Measurements from ENCODE around the gene GMPS. TPM values are rescaled to one million over a fixed set of nuclear protein-coding genes. Genes with fewer than 3 reads are reported as not detected.
A peak's percentile ranks its signal among the peaks of the same experiment; 100 is the strongest.

The GMPS gene
- total RNA-seq, 4 donors from 2014 or later: 20.7 to 37.0 (median 25.5) TPM

DNA sequence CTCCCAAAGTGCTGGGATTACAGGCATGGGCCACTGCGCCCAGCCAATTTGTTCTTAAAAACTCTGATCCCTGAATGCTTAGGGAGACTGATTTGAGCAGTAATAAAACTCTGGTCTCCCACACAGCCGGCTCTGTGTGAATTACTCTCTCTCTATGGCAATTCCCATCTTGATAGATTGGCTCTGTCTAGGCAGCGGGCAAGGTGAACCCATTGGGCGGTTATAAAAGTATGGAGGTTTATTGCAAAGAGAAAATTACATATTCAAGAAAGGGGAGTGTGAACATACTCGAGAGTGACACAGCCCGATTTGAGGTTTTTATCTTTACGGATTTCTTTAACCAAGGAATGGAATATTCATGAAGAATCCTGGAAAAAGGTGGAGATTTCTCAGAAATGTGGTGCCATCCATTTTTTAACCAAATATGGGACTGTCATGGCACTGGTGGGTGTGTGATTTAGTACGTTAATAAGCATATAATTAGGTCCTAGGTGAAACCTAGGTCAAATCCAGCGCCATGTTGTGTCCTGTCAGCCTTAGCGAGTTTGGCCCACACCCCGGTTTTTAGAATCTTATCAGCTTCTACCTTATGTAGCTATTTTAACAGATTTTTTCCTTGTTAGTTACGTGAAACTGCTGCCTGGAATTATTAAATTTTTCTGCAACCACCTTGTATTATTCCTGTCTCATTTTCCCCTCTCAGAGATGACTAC is 7.2 kb upstream of the GMPS start:
- no peak for TF ChIP-seq CTCF (IDR thresholded peaks at IDR 0.05)
- no peak for ATAC-seq (ENCODE audit: low FRiP score)
- DNase-seq (ENCODE audit: low spot score): no peak

GRCh38 chr3:155869691-155870090 is 759 bp upstream of the GMPS start:
- no peak for TF ChIP-seq CTCF (IDR thresholded peaks at IDR 0.05)
- ATAC-seq (ENCODE audit: low FRiP score) (no peak), DNase-seq (ENCODE audit: low spot score) (no peak)

DNA sequence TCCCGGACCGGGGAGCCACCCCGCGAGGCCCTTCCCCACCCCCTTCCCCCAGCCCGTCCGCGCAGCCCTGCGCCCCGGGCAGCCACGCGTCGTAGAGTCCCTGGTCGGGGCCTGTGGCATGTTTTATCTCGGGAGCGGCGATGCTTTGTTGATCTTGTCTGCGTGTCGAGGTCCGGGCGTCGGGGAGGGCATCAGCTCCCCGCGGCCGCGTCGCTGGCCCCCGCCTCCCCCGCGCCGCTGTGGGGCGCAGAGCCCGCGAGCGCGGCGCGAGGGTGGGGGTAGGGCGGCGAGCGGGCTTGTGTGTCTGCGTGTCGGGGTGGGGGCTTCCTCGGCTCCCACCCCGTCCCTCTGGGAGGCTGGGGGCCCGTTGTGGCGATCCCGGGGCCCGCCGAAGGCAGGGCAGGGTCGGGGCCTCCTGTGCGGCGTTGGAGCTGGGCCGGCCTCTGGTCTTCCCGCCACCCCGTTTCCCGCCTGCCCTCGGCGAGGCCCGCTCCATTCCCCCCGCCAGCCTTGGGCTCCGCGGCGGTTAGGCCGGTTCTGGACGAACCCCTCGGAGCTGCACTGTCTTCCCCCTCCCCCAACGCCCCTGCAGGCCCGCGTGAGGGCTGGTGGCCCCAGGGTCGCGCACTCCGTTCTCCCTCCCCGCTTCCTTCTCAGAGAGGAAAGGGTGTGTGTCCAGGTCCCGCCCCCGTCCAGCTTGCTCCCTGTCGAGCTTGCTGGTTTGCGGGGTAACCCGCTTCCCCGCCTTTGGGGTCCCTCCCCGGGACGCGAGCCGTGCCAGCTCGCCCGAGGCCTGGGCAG is 695 bp downstream of the GMPS start:
- peak; percentile 51 for ATAC-seq (ENCODE audit: low FRiP score)
- TF ChIP-seq CTCF (IDR thresholded peaks at IDR 0.05): no peak
- DNase-seq (ENCODE audit: low spot score): peak; percentile 34

DNA sequence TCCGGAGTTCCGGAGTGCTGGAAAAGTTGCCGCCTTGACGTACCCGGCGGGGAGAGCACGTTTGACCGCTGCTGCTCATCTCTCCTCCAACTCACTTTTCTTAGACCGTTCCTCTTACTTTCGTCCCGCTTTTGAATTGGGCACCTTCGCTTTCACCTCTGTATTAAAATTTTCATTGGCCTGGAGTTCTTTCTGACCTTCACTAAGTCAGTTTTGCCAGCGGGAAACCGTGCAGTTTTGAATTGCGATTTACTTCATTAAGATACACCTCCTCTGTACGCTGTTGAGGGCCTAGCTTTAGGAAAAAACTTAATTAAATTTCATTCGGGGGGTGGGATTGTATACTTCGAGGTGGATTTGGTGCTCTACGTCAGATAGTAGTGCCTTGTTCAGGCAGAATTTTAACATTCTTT is 1.3 kb downstream of the GMPS start:
- no peak for ATAC-seq (ENCODE audit: low FRiP score)
- no peak for TF ChIP-seq CTCF (IDR thresholded peaks at IDR 0.05)
- no peak for DNase-seq (ENCODE audit: low spot score)

GRCh38 chr3:155872904-155873646 is 2.6 kb downstream of the GMPS start:
- DNase-seq (ENCODE audit: low spot score): no peak
- no peak for ATAC-seq (ENCODE audit: low FRiP score)
- TF ChIP-seq CTCF (IDR thresholded peaks at IDR 0.05): no peak

GRCh38 chr3:155876037-155876436 is 5.6 kb downstream of the GMPS start:
- ATAC-seq (ENCODE audit: low FRiP score) (no peak), DNase-seq (ENCODE audit: low spot score) (no peak)
- TF ChIP-seq CTCF (IDR thresholded peaks at IDR 0.05): no peak

Data from omental fat pad (tissue), 4 donors.